GM23338 (cell line): Measurements from ENCODE around the gene UCN2. TPM values are rescaled to one million over a fixed set of nuclear protein-coding genes. Genes with fewer than 3 reads are reported as not detected.

Source experiments
- ATAC-seq: fragments of 200-7000 bp; cut with Tn5 transposase; 3 replicates; pipeline ENCODE4 v1.9.1; 2020
- DNase-seq: peaks from one replicate; pipeline ENCODE4 v3.0.0-alpha.2; 2015; ENCODE audit warnings: low spot score
- H2AFZ ChIP-seq: fragments of 200-600 bp; sonication (generic); 2 replicates; pipeline ENCODE4 v1.8.0; 2016; ENCODE audit warnings: antibody characterized with exemption, mild to moderate bottlenecking, moderate library complexity
- H3F3A ChIP-seq: fragments of 200-600 bp; sonication (generic); replicated peaks from 2 replicates; pipeline ENCODE4 v1.8.0; 2017; ENCODE audit warnings: antibody characterized with exemption, mixed run types, low read depth
- H3K27ac ChIP-seq: fragments of 200-600 bp; sonication (generic); 2 replicates; pipeline ENCODE4 v1.6.1; 2016; ENCODE audit warnings: low read depth
- H3K27me3 ChIP-seq: fragments of 200-600 bp; sonication (generic); 2 replicates; pipeline ENCODE4 v1.8.0; 2016; ENCODE audit warnings: mild to moderate bottlenecking, mixed run types, moderate library complexity; ENCODE audit not compliant: insufficient read depth
- H3K36me3 ChIP-seq: fragments of 200-600 bp; sonication (generic); 2 replicates; pipeline ENCODE4 v1.8.0; 2016; ENCODE audit warnings: mild to moderate bottlenecking; ENCODE audit not compliant: insufficient read depth
- H3K4me1 ChIP-seq: fragments of 200-600 bp; sonication (generic); 2 replicates; pipeline ENCODE4 v1.8.0; 2016; ENCODE audit warnings: mild to moderate bottlenecking, moderate library complexity; ENCODE audit not compliant: insufficient read depth
- H3K4me2 ChIP-seq: fragments of 200-600 bp; sonication (generic); 2 replicates; pipeline ENCODE4 v1.7.1; 2017; ENCODE audit warnings: mixed run types
- H3K4me3 ChIP-seq: fragments of 200-600 bp; sonication (generic); 2 replicates; pipeline ENCODE4 v1.6.1; 2016; ENCODE audit warnings: mixed run types
- H3K79me2 ChIP-seq: fragments of 200-600 bp; sonication (generic); replicated peaks from 2 replicates; pipeline ENCODE4 v1.8.0; 2017; ENCODE audit warnings: mild to moderate bottlenecking; ENCODE audit not compliant: insufficient read depth
- H3K9me2 ChIP-seq: fragments of 200-600 bp; sonication (generic); 2 replicates; pipeline ENCODE4 v1.8.0; 2017; ENCODE audit not compliant: insufficient read depth
- H4K20me1 ChIP-seq: fragments of 200-600 bp; sonication (generic); replicated peaks from 2 replicates; pipeline ENCODE4 v1.8.0; 2017; ENCODE audit warnings: mild to moderate bottlenecking; ENCODE audit not compliant: insufficient read depth
- H3K27ac Mint-ChIP-seq: 2 replicates; pipeline ENCODE4 v1.8.0; 2020; ENCODE audit warnings: inconsistent platforms, mild to moderate bottlenecking, moderate library complexity, mixed read lengths
- H3K27me3 Mint-ChIP-seq: 3 replicates; pipeline ENCODE4 v1.8.0; 2022; ENCODE audit warnings: low read depth, mild to moderate bottlenecking, moderate library complexity, mixed read lengths, inconsistent platforms; ENCODE audit not compliant: insufficient read depth, poor library complexity
- H3K36me3 Mint-ChIP-seq: 3 replicates; pipeline ENCODE4 v1.8.0; 2021; ENCODE audit warnings: low read depth, mild to moderate bottlenecking, inconsistent platforms, moderate library complexity, mixed read lengths
- H3K4me1 Mint-ChIP-seq: 3 replicates; pipeline ENCODE4 v1.8.0; 2020; ENCODE audit warnings: mild to moderate bottlenecking, inconsistent platforms, mixed read lengths
- H3K4me3 Mint-ChIP-seq: 3 replicates; pipeline ENCODE4 v1.8.0; 2021; ENCODE audit warnings: moderate library complexity, mild to moderate bottlenecking, inconsistent platforms, mixed read lengths
- H3K9me3 Mint-ChIP-seq: 3 replicates; pipeline ENCODE4 v1.8.0; 2020; ENCODE audit warnings: moderate library complexity, mild to moderate bottlenecking, inconsistent platforms, mixed read lengths
- CREB1 ChIP-seq: fragments of 250-450 bp; sonication (Bioruptor Pico); IDR thresholded peaks from 2 replicates; pipeline ENCODE4 v1.5.0; 2020; ENCODE audit warnings: low read depth, mild to moderate bottlenecking, moderate library complexity
- EZH2 ChIP-seq: fragments of 200-600 bp; sonication (generic); IDR thresholded peaks from one replicate; pipeline ENCODE4 v1.8.0; 2017; ENCODE audit warnings: antibody characterized with exemption, mild to moderate bottlenecking, low read depth; ENCODE audit not compliant: unreplicated experiment
- EZH2phosphoT487 ChIP-seq: fragments of 200-600 bp; sonication (generic); IDR thresholded peaks from one replicate; pipeline ENCODE4 v1.8.1; 2018; ENCODE audit warnings: antibody characterized with exemption; ENCODE audit not compliant: unreplicated experiment
- JUNB ChIP-seq: IDR thresholded peaks from one replicate; pipeline ENCODE4 v1.6.1; 2016; ENCODE audit warnings: antibody characterized with exemption; ENCODE audit not compliant: unreplicated experiment
- NANOG ChIP-seq: IDR thresholded peaks from 2 replicates; pipeline ENCODE4 v1.6.1; 2016; ENCODE audit warnings: antibody characterized with exemption, borderline replicate concordance
- POLR2AphosphoS5 ChIP-seq: IDR thresholded peaks from 2 replicates; pipeline ENCODE4 v1.6.1; 2016; ENCODE audit warnings: antibody characterized with exemption, low read depth
- STAT1 ChIP-seq: IDR thresholded peaks from one replicate; pipeline ENCODE4 v1.6.1; 2016; ENCODE audit warnings: antibody characterized with exemption; ENCODE audit not compliant: unreplicated experiment
- ZNF114 ChIP-seq: fragments of 250-450 bp; sonication (Bioruptor Pico); IDR thresholded peaks from 2 replicates; pipeline ENCODE4 v1.5.0; 2020; ENCODE audit warnings: mild to moderate bottlenecking, moderate library complexity
- ZNF331 ChIP-seq: fragments of 250-450 bp; sonication (Bioruptor Pico); IDR thresholded peaks from 2 replicates; pipeline ENCODE4 v1.5.0; 2020; ENCODE audit warnings: low read depth, mild to moderate bottlenecking, moderate library complexity
- polyA plus RNA-seq: library from polyadenylated mRNA; unstranded; fragments of >200 nt; fragmentation: Nextera tagmentation; extraction: Ambion mirVana; gene quantifications from 2 replicates; pipeline ENCODE4 v1.2.1, GENCODE V29; 2016
- total RNA-seq: library from RNA; depleted of rRNA; stranded (reverse); fragments of >200 nt; shearing (Covaris generic); gene quantifications from 2 replicates; pipeline ENCODE4 v1.2.3, GENCODE V29; 2014
- TF ChIP-seq, protein P1 (sequence below), 2 experiments: fragments of 200-600 bp in 1 of 2; sonication (generic) in 1 of 2; conservative IDR thresholded peaks; 2 replicates each; pipeline versions ENCODE4 v1.5.1 to v1.6.1; 2016 to 2017; ENCODE audit warnings: antibody characterized with exemption in 2 of 2, low read depth in 2 of 2, mild to moderate bottlenecking in 2 of 2, moderate library complexity in 1 of 2
- TF ChIP-seq, protein P2 (sequence below): IDR thresholded peaks from one replicate; pipeline ENCODE4 v1.6.1; 2018; ENCODE audit warnings: antibody characterized with exemption; ENCODE audit not compliant: unreplicated experiment

UCN2 gene
- total and polyA plus RNA-seq, 2 experiments from 2014 or later = 0.17 TPM; not detected in 1

DNA sequence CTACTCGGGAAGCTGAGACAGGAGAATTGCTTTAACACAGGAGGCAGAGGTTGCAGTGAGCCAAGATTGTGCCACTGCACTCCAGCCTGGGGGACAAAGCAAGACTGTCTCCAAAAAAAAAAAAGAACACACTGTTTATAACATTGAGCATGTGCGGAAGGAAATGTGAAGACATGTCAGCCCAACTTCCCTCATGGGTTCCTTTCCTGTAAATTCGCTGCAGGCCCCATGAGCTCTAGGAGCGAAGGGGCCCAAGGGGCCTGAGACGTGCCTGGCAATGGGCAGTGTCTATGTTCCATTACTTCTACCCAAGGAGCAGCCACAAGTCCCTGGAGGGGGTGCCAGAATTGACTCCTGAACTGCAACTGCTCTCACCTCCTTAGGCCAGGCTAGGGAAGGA is 10.2 kb downstream of the UCN2 start:
- H3K9me3 Mint-ChIP-seq = no peaks in the 10 kb centered on the region
- DNase-seq = no peak
- Histone ChIP-seq H3F3A (peaks cover 8% of the 10 kb centered on the region), H3K79me2 (peaks cover 26% of the 10 kb centered on the region), H3K27me3 (no peaks in the 10 kb centered on the region), H2AFZ (no peak overlapping the region), H3K36me3 (no peaks in the 10 kb centered on the region), H3K4me3 (no peak overlapping the region), H3K4me2 (no peak overlapping the region), H3K27ac (no peak overlapping the region; the same call in 1 of the 2 replicates), H3K4me1 (peaks cover 11% of the 10 kb centered on the region), H3K9me2 (no peaks in the 10 kb centered on the region), H4K20me1 (no peaks in the 10 kb centered on the region)
- H3K4me3 Mint-ChIP-seq = no peak overlapping the region
- peaks cover 3% of the 10 kb centered on the region; the same call in 2 of the 3 replicates for H3K36me3 Mint-ChIP-seq
- peaks cover 26% of the 10 kb centered on the region for H3K4me1 Mint-ChIP-seq
- no peak for ATAC-seq
- H3K27me3 Mint-ChIP-seq = peaks cover 15% of the 10 kb centered on the region
- H3K27ac Mint-ChIP-seq = no peak overlapping the region
- no peak for TF ChIP-seq JUNB
- no peak for TF ChIP-seq EZH2phosphoT487
- no peak for TF ChIP-seq ZNF114 (CRISPR knock-in tag)
- TF ChIP-seq, protein P1, sequence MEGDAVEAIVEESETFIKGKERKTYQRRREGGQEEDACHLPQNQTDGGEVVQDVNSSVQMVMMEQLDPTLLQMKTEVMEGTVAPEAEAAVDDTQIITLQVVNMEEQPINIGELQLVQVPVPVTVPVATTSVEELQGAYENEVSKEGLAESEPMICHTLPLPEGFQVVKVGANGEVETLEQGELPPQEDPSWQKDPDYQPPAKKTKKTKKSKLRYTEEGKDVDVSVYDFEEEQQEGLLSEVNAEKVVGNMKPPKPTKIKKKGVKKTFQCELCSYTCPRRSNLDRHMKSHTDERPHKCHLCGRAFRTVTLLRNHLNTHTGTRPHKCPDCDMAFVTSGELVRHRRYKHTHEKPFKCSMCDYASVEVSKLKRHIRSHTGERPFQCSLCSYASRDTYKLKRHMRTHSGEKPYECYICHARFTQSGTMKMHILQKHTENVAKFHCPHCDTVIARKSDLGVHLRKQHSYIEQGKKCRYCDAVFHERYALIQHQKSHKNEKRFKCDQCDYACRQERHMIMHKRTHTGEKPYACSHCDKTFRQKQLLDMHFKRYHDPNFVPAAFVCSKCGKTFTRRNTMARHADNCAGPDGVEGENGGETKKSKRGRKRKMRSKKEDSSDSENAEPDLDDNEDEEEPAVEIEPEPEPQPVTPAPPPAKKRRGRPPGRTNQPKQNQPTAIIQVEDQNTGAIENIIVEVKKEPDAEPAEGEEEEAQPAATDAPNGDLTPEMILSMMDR (conservative IDR thresholded peaks at IDR 0.05; ENCODE audit: low read depth in 2 of 2) = no peak
- TF ChIP-seq EZH2 = no peak
- no peak for TF ChIP-seq STAT1
- TF ChIP-seq CREB1 (CRISPR knock-in tag) = no peak
- TF ChIP-seq, protein P2, sequence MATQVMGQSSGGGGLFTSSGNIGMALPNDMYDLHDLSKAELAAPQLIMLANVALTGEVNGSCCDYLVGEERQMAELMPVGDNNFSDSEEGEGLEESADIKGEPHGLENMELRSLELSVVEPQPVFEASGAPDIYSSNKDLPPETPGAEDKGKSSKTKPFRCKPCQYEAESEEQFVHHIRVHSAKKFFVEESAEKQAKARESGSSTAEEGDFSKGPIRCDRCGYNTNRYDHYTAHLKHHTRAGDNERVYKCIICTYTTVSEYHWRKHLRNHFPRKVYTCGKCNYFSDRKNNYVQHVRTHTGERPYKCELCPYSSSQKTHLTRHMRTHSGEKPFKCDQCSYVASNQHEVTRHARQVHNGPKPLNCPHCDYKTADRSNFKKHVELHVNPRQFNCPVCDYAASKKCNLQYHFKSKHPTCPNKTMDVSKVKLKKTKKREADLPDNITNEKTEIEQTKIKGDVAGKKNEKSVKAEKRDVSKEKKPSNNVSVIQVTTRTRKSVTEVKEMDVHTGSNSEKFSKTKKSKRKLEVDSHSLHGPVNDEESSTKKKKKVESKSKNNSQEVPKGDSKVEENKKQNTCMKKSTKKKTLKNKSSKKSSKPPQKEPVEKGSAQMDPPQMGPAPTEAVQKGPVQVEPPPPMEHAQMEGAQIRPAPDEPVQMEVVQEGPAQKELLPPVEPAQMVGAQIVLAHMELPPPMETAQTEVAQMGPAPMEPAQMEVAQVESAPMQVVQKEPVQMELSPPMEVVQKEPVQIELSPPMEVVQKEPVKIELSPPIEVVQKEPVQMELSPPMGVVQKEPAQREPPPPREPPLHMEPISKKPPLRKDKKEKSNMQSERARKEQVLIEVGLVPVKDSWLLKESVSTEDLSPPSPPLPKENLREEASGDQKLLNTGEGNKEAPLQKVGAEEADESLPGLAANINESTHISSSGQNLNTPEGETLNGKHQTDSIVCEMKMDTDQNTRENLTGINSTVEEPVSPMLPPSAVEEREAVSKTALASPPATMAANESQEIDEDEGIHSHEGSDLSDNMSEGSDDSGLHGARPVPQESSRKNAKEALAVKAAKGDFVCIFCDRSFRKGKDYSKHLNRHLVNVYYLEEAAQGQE = no peak
- no peak for TF ChIP-seq ZNF331 (CRISPR knock-in tag)
- no peak for TF ChIP-seq POLR2AphosphoS5
- no peak for TF ChIP-seq NANOG
